Measurements from ENCODE around the gene CELSR1. TPM values are rescaled to one million over a fixed set of nuclear protein-coding genes. Genes with fewer than 3 reads are reported as not detected.

The CELSR1 gene
- total RNA-seq, 1 donor from 2014 or later, result 44.0 TPM

- no peak for DNase-seq (ENCODE audit: low spot score)
These were observed 183.8 kb downstream of the CELSR1 start for GRCh38 chr22:46353483-46354105.

- no peak for DNase-seq (ENCODE audit: low spot score)
These were observed 184.6 kb downstream of the CELSR1 start for GRCh38 chr22:46352691-46353386.

DNA sequence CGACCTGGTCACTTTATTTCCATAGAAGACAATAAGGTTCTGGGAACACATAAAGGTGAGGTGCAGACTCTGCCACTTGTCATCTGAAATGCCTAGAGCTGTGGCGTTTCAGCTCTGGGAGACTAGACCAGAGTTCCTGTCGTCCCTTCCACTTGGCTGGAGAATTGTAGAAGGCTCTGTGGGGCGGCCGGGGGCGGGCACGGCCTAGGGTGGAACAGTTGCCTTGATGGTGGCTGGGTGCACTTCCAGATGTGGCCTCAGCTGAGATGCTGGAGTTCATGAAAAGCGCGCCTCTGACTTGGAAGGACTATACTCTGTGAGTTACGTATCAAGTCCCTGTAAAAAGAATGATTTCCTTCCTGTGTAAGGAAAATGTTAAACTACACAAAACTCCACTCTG, 185.1 kb downstream of the CELSR1 start:
- DNase-seq (ENCODE audit: low spot score), result no peak

DNA sequence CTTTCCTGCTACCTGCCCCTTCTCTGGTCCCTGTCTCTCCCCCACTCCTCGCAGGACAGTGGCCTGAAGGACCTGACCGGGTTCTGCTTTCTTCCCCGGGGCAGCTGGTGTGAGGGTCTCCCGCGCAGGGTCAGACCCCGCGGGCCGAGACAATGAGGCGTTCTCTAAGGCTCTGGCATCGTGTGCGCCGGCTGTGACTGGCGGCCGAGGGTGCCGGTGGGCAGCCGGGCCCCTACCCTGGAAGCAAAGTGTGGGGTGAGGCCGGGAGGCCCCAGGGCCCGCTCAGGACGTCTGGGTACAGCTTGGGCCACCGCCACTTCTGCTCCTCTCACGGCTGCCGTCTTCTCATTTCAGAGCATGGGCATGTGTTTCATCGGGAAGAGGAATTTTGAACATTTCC, 185.7 kb downstream of the CELSR1 start:
- DNase-seq (ENCODE audit: low spot score), result no peak

DNA sequence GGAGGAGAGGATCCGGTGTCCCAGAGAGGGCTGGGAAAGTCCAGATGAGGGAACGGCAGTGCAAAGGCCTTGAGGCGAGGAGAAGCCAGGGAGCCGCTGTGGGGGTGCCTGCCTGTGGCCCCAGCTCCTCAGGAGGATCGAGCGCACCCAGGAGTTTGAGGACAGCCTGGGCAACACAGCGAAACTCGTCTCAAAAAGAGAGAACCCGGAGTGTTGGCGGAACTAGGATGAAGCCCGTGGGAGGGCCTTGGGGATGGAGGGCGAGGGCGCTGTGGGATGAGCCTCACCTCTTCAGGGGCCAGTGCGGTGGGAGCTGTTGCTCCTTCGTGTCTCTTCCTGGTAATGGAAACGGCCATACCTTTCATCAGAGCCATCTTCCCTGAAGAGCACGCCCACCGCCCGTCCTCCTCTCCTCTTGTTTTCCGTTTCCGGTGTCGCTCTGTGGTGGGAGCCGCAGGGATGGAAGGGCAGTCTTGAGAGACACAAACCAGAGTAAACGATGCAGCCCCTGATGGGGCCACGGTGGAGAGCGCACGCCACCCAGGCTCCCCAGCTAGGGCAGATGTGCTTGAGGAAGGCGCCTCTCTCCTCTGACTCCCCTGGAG, 186.2 kb downstream of the CELSR1 start:
- no peak for DNase-seq (ENCODE audit: low spot score)

DNA sequence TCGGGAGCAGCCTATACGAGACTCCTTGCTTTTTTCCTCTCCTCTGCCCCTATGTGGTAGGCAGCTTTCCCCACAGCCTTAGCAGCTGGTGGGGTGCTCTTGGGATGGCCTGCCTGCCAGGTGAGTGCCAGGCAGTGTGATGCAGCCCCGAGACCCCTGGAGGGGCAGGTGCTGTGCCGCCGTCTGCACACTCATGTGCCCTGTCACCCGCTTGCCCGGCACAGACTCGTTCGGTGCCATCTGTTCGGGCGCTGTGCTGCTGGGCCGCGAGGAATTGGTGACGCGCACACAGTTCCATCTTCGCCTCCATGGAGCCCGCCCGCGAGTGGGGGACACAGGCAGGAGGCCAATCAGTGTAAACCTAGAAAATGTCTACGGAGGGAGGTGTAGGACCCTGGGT, 186.8 kb downstream of the CELSR1 start:
- DNase-seq (ENCODE audit: low spot score), result no peak

- DNase-seq (ENCODE audit: low spot score), result no peak
These were observed 187.3 kb downstream of the CELSR1 start for GRCh38 chr22:46350121-46350520.

GRCh38 chr22:46349681-46350080, 187.7 kb downstream of the CELSR1 start:
- no peak for DNase-seq (ENCODE audit: low spot score)

GRCh38 chr22:46349238-46349637, 188.2 kb downstream of the CELSR1 start:
- DNase-seq (ENCODE audit: low spot score), result no peak

DNA sequence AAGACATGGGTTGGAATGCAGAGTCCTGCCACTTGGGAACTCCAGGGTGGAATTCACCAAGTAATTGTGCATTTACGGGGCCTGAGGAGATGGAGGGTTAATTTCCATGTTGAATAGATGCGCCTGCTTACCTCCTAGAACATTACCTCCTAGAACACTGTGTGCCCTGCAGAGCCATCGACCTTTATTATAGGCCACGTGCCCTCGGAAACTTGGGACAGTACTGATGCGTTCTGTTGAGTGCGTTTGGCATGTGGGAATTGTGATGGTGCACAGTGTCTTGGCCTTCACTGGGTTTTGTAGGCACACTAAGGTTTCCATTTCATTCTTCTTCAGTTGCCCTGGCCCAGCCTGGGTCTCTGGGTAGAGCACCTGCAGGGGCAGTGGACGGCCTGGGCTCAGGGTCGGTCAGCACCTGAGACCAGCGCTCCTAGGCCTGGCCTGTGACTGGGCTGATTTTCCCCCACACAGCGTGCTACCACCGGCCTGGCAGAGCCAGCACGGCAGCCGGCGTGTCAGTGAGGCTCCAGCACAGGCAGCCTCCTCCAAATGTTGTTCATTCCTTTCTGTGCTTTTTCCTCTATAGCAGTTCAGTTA, 189.2 kb downstream of the CELSR1 start:
- DNase-seq (ENCODE audit: low spot score), result no peak

DNA sequence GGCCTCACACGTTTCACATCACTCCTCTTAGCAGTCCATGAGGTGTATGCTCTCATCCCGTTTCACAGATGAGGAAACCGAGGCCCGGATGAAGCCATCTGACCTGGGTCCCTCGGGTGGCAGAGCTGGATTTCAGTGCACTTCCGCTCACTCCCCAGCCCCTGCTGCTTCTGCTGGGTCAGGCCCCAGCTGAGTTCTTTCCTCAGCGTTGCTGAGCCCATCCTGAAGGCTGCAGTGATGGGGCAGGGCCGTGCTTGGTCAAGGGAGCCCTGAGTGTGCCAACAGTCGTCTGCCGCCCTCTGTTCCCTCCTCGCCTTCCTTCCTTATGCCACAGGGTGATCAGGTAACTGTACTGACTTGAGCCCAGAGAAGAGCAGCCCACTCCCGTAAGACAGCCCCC, 189.8 kb downstream of the CELSR1 start:
- DNase-seq (ENCODE audit: low spot score), result no peak

DNA sequence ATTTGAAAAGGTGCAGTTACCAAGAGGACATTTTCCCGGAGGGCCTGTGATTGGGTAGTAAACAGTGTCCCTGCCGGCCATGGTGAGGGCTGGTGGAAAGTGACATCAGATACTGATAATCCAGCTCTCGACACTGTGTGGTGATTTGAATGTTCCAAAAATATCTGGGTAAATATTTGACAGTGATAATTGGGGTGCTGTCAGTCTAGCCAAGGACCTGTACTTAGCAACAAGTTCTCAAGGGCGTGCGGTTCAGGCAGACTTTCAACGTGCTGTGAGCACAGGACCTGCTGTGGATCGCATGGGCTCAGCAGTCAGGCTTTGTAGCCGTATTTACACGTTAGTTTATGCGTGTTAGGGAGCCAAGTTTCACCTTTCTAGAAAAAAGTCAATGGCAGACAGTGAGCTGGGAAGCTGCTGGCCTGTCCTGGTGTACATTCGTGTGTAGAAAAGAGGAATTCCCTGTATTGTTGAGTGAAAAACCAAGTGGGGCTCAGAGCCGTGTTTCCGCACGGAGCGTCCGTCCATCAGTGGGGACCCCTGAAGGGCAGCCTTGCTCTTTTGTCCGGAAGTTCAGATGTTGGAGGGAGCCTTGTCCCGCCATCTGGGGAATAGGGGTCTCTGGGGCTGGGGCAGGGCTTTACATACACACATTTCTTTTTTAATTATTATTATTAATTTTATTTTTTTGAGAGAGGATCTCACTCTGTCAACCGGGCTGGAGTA, 190.6 kb downstream of the CELSR1 start:
- no peak for DNase-seq (ENCODE audit: low spot score)

DNA sequence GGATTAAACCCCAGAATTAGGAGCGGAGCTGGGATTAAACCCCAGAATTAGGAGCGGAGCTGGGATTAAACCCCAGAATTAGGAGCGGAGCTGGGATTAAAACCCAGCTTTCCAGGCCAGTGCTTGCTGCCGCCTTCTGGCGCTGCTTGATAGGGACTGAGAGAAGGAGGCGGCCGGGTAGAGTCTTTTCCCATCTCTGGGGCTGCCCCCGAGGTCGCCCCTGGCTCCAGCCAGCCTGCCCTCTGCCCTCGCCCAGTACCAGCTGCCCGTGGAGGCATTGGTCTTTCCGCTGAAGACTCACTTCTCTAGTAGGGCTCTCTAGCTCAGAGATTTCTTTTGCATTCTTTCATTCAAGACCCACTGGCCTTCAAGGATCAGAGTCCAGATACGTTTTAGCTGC, 196.7 kb downstream of the CELSR1 start:
- no peak for DNase-seq (ENCODE audit: low spot score)

DNA sequence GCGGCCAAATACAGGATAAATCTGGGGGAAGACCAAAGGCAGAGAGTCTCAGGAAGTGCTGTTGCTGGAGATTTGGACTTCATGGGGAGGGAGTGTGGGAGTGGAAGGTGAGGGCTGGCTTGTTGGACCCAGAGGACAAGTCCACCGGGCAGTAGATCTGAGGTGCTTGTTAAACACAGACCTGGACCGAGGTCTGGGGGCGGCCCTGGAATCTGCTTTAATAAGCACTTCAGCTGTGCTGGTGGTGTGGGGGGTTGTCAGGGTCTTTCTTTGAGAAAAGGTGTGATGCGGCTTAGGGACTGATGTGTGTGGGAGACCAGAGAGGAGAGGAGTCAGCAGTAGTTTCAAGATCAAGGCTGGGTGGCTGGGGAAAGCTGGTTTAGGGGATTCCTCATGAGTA, 197.5 kb downstream of the CELSR1 start:
- no peak for DNase-seq (ENCODE audit: low spot score)

DNA sequence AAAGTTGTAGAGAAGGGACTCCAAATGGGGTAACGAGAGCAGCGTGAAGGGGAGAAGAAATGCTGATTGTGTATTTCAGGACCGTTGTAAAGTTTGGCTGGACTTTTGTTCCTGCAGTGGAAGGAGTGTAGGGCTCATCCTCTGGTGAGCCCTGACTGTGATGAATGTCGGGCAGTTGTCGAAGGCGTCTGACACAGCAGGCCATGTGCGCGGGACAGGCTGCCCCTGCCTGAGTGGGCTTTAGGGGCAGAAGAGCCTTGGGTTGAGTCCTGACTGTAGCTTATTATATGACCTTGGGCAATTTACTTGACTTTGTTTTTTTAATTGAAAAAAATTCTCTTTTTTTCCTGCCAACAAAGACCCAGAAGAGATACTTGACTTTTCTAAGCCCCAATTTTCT, 198.8 kb downstream of the CELSR1 start:
- DNase-seq (ENCODE audit: low spot score), result no peak

DNA sequence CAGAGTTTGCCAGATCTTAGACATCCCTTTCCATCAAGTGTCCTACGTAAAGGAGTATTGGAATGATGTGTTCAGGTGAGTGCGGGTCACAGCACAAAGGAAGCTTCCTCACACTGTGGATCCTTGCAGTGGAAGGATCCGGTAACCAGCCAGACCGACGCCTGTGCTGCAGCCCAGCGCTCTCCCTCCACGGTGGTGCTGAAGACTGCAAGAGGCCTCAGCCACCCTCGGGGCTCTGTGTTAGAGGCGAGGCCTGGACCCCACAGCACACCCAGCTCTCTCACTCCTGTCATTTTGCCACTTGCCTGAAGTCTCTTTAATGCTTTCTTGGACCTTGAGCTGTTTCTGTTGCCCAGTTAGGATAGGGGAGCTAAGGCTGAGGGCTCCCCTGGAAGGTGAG, 199.6 kb downstream of the CELSR1 start:
- DNase-seq (ENCODE audit: low spot score), result no peak

- no peak for DNase-seq (ENCODE audit: low spot score)
These were observed 201.0 kb downstream of the CELSR1 start for GRCh38 chr22:46336119-46337078.

- DNase-seq (ENCODE audit: low spot score), result peak; percentile 86
These were observed 202.0 kb downstream of the CELSR1 start, which contains the start of gene TRMU for GRCh38 chr22:46335201-46336118. Gene TRMU, plus strand, starts transcription at chr22:46335714. Its CDS starts 51 bp downstream, at chr22:46335765.

- DNase-seq (ENCODE audit: low spot score), result no peak
These were observed 205.9 kb downstream of the CELSR1 start for GRCh38 chr22:46331496-46331895.

- DNase-seq (ENCODE audit: low spot score), result no peak
These were observed 207.0 kb downstream of the CELSR1 start for GRCh38 chr22:46330426-46330825.
